Femur (tissue), 1 donor: ENCODE results near the gene TMC4.
"Not testable (repeated sequence)": the region's sequence is repeated elsewhere in the genome, so short reads cannot be mapped to it uniquely, and the experiment has no call there.

ENCODE experiments used
- DNase-seq: peaks from one replicate; pipeline ENCODE4 v3.0.0-alpha.2; 2017

Gene TMC4, protein sequence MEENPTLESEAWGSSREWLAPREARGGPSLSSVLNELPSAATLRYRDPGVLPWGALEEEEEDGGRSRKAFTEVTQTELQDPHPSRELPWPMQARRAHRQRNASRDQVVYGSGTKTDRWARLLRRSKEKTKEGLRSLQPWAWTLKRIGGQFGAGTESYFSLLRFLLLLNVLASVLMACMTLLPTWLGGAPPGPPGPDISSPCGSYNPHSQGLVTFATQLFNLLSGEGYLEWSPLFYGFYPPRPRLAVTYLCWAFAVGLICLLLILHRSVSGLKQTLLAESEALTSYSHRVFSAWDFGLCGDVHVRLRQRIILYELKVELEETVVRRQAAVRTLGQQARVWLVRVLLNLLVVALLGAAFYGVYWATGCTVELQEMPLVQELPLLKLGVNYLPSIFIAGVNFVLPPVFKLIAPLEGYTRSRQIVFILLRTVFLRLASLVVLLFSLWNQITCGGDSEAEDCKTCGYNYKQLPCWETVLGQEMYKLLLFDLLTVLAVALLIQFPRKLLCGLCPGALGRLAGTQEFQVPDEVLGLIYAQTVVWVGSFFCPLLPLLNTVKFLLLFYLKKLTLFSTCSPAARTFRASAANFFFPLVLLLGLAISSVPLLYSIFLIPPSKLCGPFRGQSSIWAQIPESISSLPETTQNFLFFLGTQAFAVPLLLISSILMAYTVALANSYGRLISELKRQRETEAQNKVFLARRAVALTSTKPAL

DNA sequence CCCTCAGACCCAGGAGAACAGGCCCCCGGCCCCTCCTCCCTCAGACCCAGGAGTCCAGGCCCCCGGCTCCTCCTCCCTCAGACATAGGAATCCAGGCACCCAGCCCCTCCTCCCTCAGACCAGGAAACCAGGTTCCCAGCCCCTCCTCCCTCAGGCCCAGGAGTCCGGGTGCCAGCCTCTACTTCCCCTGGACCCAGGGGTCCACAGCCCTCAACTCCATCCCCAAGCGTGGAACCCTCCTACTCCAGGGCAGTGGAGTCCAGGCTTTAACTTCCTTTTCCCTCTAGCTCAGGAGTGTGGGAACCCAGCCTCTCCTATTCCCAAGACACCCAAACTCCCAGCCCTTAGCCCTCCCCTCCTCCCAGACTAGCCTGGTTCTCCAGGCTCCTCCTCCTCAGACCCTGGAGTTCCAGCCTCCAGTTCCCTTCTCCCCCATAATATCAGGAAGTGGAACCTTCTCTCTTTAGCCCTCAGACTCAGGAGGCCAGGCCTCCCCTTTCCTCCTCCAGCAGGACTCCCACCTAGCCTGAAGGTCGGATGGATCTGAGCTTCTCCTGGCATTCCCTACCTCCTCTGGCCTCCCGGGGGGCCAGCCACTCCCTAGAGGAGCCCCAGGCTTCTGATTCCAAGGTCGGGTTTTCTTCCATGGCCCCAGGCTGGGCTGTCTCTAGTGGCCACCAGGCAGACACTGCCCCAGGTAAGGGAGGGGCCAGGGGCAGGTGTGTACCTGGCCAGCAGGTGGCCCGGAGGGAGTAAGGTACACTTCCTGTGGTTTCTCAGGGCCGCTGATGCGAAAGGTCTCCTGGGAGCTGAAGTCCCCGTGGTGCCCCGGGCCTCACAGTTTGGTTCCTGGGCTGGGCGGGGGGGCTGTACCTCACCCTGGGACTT is at the start of gene TMC4:
Gene TMC4 (minus strand): TSS at position 690 of the 888 bp plus-strand sequence. CDS start 43 bp downstream, at position 647.
- no peak for DNase-seq

- not testable (repeated sequence) for DNase-seq
These were observed 49.0 kb upstream of the TMC4 start for GRCh38 chr19:54221947-54222346.

DNA sequence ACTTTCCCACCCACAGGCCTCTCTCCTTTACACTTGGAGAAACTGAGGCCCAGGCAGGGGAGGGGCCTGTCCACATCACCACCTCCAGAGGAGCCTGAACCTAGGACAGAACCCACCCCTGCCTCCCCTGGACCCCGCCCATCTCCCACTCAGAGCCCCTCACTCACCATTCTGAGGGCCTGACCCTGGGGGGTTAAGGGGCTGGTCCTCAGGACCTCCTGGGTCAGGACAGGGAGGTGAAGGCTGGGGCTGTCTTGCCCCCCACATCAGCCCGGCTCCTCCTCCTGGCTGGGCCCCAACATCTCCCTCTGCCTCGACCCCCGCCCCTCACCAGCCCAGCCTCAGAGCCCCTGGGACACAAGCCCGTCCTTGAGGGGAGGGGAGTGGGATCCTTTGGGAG is 46.7 kb upstream of the TMC4 start:
- not testable (repeated sequence) for DNase-seq

GRCh38 chr19:54218960-54219661 is 46.2 kb upstream of the TMC4 start:
- DNase-seq, result no peak

- no peak for DNase-seq
These were observed 45.3 kb upstream of the TMC4 start for GRCh38 chr19:54218259-54218658.

DNA sequence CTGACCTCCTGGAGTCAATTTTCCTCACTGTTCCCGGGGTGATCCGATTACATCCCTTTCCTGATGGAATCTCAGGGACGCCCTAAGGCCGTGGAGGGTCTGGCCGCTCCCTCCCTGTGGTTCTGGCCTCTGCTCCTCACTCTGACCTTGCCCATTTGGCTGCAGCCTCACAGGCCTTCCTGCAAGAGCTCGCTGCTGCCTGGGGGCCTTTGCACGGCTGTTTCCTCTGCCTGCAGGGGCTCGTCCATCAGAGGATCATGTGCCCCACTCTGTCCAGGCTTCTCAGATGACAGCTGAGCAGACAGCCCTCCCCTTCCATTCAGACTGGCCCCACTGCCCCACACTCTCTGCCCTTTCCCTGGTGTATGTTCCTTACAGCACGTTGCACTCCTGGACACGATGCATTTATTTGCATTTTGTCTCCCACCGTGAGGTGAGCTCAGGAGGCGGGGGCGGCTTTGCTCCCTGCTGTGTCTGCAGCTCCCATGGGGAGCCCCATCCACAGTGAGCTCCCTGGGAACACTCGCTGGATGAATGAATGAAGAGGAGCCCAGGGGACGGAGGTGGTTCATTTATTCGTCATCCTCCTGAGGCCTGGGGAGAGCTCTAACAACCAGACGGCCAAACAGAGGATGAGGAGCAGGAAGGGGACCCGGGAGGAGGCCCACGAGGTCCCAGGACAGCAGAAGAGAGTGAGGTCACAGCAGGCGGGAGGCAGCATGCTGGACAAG is 44.7 kb upstream of the TMC4 start:
- DNase-seq, result not testable (repeated sequence)

GRCh38 chr19:54216869-54217268 is 43.9 kb upstream of the TMC4 start:
- no peak for DNase-seq

GRCh38 chr19:54214734-54215133 is 41.8 kb upstream of the TMC4 start:
- not testable (repeated sequence) for DNase-seq

DNA sequence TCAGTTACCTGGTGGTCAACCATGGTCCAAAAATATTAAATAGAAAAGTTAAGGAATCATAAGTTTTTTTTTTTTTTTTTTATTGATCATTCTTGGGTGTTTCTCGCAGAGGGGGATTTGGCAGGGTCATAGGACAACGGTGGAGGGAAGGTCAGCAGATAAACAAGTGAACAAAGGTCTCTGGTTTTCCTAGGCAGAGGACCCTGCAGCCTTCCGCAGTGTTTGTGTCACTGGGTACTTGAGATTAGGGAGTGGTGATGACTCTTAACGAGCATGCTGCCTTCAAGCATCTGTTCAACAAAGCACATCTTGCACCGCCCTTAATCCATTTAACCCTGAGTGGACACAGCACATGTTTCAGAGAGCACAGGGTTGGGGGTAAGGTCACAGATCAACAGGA is 41.3 kb upstream of the TMC4 start:
- DNase-seq, result not testable (repeated sequence)

- DNase-seq, result no peak
These were observed 38.3 kb upstream of the TMC4 start for GRCh38 chr19:54211235-54211634.

DNA sequence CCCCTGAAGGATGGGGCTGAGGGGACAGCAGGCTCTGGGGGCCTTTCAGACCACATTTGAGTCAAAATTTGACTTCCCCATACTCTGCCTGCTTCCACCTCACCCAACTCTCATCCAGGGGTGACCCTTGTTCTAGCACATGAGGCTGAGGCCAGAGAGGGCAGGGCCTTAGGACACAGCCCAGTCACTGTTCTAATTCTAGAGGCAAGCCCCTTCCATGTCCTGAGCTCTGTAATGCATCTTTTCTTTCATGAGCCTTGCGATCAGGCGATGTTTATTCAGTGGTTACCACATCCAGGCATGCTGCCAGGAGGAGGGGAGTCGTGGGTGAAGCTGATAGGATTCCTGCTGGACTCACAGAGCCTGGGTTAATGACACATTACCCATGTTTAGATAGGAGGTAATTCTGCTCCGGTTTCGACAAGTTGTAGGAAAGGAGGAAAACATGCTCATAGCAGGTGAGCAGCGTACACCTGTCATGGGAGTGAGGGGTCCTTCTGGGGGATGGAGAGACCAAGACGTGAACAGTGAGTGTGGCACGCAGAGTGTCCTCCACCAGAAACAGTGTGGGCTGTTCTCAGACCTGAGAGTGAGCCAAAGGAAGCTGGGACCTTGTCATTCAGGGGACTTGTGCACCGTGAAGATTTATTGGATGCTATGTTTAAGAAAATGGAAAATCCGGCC is 37.0 kb upstream of the TMC4 start:
- peak; percentile 87 for DNase-seq

- peak; percentile 33 for DNase-seq
These were observed 36.3 kb upstream of the TMC4 start for GRCh38 chr19:54209058-54209810.

DNA sequence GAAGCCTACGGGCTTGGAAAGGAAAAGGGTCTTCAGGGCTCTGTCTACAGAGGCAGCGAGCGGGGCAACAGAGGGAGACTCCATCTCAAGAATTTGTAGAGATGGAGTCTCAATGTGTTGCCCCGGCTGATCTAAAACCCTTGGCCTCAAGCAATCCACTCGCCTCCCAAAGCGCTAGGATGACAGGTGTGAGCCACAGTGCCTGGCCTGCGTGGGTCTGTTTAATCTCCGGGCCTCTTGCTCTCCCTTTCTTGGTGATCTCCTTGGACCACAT is 35.8 kb upstream of the TMC4 start:
- DNase-seq, result no peak

- DNase-seq, result peak; percentile 83
These were observed 35.2 kb upstream of the TMC4 start for GRCh38 chr19:54207983-54208783.

GRCh38 chr19:54207676-54207982 is 34.7 kb upstream of the TMC4 start:
- no peak for DNase-seq

DNA sequence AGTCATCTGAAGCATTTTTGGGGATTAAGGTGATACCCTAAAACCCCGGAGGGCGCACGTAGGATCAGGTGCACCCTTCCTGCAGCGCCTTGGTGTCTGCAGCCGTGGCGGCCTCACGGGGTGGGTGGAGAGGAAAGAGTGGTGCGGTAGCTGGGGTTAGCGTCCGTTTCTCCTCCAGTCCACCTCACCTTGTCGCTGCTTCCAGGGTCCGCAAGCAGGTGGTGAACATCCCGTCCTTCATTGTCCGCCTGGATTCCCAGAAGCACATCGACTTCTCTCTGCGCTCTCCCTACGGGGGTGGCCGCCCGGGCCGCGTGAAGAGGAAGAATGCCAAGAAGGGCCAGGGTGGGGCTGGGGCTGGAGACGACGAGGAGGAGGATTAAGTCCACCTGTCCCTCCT is 34.2 kb upstream of the TMC4 start:
- DNase-seq, result not testable (repeated sequence)

- DNase-seq, result no peak
These were observed 33.8 kb upstream of the TMC4 start for GRCh38 chr19:54206831-54207177.

DNA sequence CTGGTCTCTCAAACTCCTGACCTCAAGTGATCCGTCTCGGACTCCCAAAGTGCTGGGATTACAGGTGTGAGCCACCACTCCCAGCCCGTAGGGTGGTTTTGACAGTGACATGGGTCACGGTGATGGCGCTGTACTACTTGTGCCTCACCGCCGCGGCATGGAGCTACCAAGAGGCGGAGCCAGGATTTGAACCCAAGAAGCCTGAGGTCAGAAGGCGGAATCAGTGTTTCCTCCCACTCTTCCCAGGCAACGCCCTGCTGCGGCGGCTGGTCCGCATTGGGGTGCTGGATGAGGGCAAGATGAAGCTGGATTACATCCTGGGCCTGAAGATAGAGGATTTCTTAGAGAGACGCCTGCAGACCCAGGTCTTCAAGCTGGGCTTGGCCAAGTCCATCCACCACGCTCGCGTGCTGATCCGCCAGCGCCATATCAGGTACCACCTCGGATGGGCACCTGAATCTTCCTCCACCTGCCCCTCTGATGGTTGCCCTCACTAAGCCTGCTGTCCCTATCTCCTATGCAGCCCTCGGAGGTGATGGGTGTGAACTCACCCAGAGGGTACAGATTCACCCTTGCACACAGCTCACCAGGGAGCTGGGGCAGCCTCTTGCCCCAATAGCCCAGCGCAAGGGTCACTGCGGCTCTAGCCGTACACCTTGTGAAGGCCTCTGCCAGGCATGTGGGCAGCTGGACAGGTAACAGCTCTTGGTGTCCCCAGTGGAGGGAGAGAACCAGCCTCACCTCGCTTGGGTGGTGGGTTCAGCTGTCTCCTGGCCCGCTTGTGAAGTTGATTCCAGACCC is 33.3 kb upstream of the TMC4 start:
- no peak for DNase-seq

GRCh38 chr19:54204767-54205468 is 32.0 kb upstream of the TMC4 start:
- no peak for DNase-seq
